Kidney (tissue), 14 donors: ENCODE measurements around the gene FOXQ1. TPM values are rescaled to one million over a fixed set of nuclear protein-coding genes. Genes with fewer than 3 reads are reported as not detected.

ENCODE experiments used
- DNase-seq, 5 donors: peaks; one replicate each; pipeline ENCODE4 v3.0.0-alpha.2; 2013 to 2020
- FAIRE-seq: peaks from 2 replicates; lab custom pipeline; 2012; peaks lifted over from hg19 to GRCh38; lab: Jason Lieb, UNC
- H3K27ac ChIP-seq, 2 donors: one replicate each; pipeline ENCODE4 v1.7.0; 2013; ENCODE audit warnings: low read depth in 2 of 2, low read length in 2 of 2, inconsistent platforms in 1 of 2
- H3K27me3 ChIP-seq: one replicate; pipeline ENCODE4 v1.7.1; 2013; ENCODE audit warnings: low read length, inconsistent platforms; ENCODE audit not compliant: control insufficient read depth, insufficient read depth
- H3K36me3 ChIP-seq, 3 donors: one replicate each; pipeline versions ENCODE4 v1.7.0 to v1.7.1; 2013; ENCODE audit warnings: low read length in 3 of 3, control low read depth in 1 of 3, inconsistent platforms in 1 of 3; ENCODE audit not compliant: insufficient read depth in 3 of 3, control insufficient read depth in 2 of 3
- H3K4me1 ChIP-seq, 3 donors: one replicate each; pipeline versions ENCODE4 v1.7.0 to v1.7.1; 2013; ENCODE audit warnings: low read length in 3 of 3, inconsistent platforms in 1 of 3, low read depth in 1 of 3; ENCODE audit not compliant: control insufficient read depth in 2 of 3, insufficient read depth in 2 of 3
- H3K4me3 ChIP-seq, 3 donors: one replicate each; pipeline versions ENCODE4 v1.7.0 to v1.8.1; 2013; ENCODE audit warnings: low read length in 3 of 3, control low read depth in 1 of 3, inconsistent platforms in 1 of 3
- H3K9ac ChIP-seq, 3 donors: one replicate each; pipeline versions ENCODE4 v1.7.0 to v1.7.1; 2013; ENCODE audit warnings: low read length in 3 of 3, control low read depth in 1 of 3, inconsistent platforms in 1 of 3
- H3K9me3 ChIP-seq, 3 donors: one replicate each; pipeline versions ENCODE4 v1.7.0 to v1.7.1; 2013; ENCODE audit warnings: low read length in 3 of 3, control low read depth in 1 of 3, inconsistent platforms in 1 of 3; ENCODE audit not compliant: control insufficient read depth in 2 of 3, insufficient read depth in 1 of 3
- CTCF ChIP-seq: IDR thresholded peaks from 3 replicates; pipeline ENCODE4 v1.5.1; 2012; ENCODE audit warnings: mild to moderate bottlenecking, moderate library complexity, borderline replicate concordance; ENCODE audit not compliant: insufficient read depth; ENCODE audit errors: extremely low read depth
- intact Hi-C: fragments of 100-400 bp; cut with DNase I; formaldehyde crosslinking; loops from one replicate; pipeline ENCODE4 v1.11.1; 2022
- polyA plus RNA-seq: library from polyadenylated mRNA; stranded (reverse); fragments of 350-450 nt; fragmentation: Illumina TruSeq; extraction: RNeasy Lipid Tissue Mini Kit (QIAGEN cat#74804); gene quantifications from one replicate; pipeline ENCODE4 v1.2.3, GENCODE V29; 2014; ENCODE audit warnings: low read depth, low replicate concordance; ENCODE audit not compliant: insufficient read depth
- total RNA-seq: library from RNA; stranded (reverse); fragmentation: NEBNext Ultra II Directional; extraction: Animal tissue kit (Norgen Biotek cat#: 25700); gene quantifications from one replicate; pipeline ENCODE4 v1.2.1, GENCODE V29; 2021
- donor health status: control.
- donor health status: control.
- donor health status: control.
- donor health status: control.
- donor health status: control.
- donor health status: DM: yes; HTN: yes; CAD: no.
- donor health status: Normal renal cell carcinoma (clear cell type).

Gene FOXQ1
- total and polyA plus RNA-seq, 2 donors from 2014 or later, result 6.0 to 33.6 TPM

GRCh38 chr6:1271071-1271763 is 40.7 kb upstream of the FOXQ1 start:
- no peak overlapping the region for H3K9ac ChIP-seq
- intact Hi-C loops, result no loop called here
- H3K4me1 ChIP-seq, result no peaks in the 10 kb centered on the region
- DNase-seq (no peak), FAIRE-seq (no peak)
- H3K36me3 ChIP-seq, result no peaks in the 10 kb centered on the region
- no peaks in the 10 kb centered on the region for H3K27me3 ChIP-seq
- H3K4me3 ChIP-seq, result no peak overlapping the region
- peaks cover 0 to 2% (median 0%) of the 10 kb centered on the region in 3 donors for H3K9me3 ChIP-seq
- H3K27ac ChIP-seq, result no peak overlapping the region
- TF ChIP-seq CTCF, result no peak

DNA sequence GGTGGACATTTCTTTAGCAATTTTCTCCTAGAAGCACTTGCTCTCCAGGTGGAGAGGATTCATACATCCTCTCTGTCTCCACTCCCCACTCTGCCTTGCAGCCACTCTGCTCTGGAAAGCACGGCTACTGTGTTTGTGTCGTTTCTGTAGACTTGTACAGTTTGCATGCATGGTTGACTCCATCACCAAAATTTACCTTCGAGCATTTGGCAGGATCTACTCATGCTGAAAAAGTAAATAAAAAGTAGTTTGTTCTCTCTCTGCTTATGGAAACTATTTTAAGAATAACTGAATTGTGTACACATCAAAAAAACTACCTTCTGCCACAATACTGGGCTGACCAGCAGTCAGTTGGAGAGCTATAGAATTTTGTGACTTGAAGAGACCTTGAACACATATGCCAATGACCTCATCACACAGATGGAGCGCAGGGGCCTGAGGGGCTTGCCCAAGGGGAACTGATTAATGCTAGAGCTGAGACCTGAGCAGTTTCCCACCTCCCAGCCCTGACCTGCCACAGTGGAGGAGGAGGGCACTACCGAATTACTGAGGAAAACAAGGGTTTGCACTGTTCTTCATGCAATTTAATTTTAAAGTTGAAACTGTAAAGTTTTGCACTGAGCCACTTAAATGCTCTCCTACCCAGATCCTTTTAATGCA is 33.7 kb upstream of the FOXQ1 start:
- Histone ChIP-seq H3K27ac (no peak overlapping the region), H3K27me3 (no peaks in the 10 kb centered on the region), H3K36me3 (no peaks in the 10 kb centered on the region), H3K4me1 (peaks cover 0 to 3% (median 0%) of the 10 kb centered on the region in 3 donors), H3K4me3 (no peak overlapping the region), H3K9ac (no peak overlapping the region), H3K9me3 (no peaks in the 10 kb centered on the region)
- TF ChIP-seq CTCF, result no peak
- intact Hi-C loops, result no loop called here
- no peak for FAIRE-seq
- DNase-seq, result peak in 4 of 5 donors; percentile 57 to 69 (median 66)

DNA sequence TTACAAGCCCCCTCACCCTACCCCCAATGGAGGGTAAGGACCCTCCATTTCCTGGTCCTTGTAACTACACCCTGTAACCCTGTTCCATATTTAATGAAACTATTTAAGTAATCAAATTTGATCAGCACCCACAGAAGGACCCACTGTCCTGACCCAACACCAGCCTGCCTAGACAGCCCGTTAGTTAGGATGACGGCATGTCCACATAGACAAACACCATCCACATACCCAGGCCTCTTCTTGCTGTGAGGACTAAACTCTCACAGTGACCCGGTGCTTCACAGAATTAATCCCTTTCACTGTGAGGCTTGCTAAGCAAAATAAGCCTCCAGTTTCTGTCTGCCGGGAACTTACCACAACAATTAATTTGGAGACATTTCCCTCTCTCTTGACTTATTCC is 32.8 kb upstream of the FOXQ1 start:
- DNase-seq (no peak), FAIRE-seq (no peak)
- Histone ChIP-seq H3K36me3 (no peaks in the 10 kb centered on the region), H3K9ac (no peak overlapping the region), H3K27ac (no peak overlapping the region), H3K27me3 (no peaks in the 10 kb centered on the region), H3K4me1 (peaks cover 0 to 3% (median 0%) of the 10 kb centered on the region in 3 donors), H3K4me3 (no peak overlapping the region), H3K9me3 (no peaks in the 10 kb centered on the region)
- TF ChIP-seq CTCF, result no peak
- intact Hi-C loops, result no loop called here
